ENCODE results near the gene SORCS3.

DNA sequence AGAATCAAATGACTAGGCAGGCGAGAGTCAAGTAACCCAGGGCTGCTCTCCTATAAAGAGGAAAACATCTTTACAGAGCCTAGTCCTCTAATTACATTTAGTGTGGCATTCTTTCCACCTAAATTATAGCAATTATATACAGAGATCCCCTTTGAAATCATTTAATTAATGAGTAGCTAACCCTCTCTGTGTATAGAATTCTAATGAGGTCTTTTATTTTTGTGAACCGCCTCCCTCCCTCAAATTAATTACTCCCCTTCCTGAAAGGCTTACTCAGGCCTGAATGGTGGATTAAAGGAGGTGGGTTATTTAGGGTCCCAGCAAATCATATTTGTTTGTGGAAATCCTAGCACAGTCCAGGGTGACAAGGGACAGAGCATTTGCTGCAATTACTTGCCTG is 551.8 kb downstream of the SORCS3 start:
- TF ChIP-seq, protein P1, sequence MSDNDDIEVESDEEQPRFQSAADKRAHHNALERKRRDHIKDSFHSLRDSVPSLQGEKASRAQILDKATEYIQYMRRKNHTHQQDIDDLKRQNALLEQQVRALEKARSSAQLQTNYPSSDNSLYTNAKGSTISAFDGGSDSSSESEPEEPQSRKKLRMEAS (CRISPR knock-in tag; IDR thresholded peaks at IDR 0.05), result no peak
- TF ChIP-seq, protein P2, sequence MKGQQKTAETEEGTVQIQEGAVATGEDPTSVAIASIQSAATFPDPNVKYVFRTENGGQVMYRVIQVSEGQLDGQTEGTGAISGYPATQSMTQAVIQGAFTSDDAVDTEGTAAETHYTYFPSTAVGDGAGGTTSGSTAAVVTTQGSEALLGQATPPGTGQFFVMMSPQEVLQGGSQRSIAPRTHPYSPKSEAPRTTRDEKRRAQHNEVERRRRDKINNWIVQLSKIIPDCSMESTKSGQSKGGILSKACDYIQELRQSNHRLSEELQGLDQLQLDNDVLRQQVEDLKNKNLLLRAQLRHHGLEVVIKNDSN (CRISPR knock-in tag; IDR thresholded peaks at IDR 0.05), result no peak
- TF ChIP-seq, protein P3, sequence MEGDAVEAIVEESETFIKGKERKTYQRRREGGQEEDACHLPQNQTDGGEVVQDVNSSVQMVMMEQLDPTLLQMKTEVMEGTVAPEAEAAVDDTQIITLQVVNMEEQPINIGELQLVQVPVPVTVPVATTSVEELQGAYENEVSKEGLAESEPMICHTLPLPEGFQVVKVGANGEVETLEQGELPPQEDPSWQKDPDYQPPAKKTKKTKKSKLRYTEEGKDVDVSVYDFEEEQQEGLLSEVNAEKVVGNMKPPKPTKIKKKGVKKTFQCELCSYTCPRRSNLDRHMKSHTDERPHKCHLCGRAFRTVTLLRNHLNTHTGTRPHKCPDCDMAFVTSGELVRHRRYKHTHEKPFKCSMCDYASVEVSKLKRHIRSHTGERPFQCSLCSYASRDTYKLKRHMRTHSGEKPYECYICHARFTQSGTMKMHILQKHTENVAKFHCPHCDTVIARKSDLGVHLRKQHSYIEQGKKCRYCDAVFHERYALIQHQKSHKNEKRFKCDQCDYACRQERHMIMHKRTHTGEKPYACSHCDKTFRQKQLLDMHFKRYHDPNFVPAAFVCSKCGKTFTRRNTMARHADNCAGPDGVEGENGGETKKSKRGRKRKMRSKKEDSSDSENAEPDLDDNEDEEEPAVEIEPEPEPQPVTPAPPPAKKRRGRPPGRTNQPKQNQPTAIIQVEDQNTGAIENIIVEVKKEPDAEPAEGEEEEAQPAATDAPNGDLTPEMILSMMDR (IDR thresholded peaks at IDR 0.05), result no peak
- no peak for TF ChIP-seq NFYB (CRISPR knock-in tag; conservative IDR thresholded peaks at IDR 0.05; ENCODE audit: low read depth)
- TF ChIP-seq, protein P4, sequence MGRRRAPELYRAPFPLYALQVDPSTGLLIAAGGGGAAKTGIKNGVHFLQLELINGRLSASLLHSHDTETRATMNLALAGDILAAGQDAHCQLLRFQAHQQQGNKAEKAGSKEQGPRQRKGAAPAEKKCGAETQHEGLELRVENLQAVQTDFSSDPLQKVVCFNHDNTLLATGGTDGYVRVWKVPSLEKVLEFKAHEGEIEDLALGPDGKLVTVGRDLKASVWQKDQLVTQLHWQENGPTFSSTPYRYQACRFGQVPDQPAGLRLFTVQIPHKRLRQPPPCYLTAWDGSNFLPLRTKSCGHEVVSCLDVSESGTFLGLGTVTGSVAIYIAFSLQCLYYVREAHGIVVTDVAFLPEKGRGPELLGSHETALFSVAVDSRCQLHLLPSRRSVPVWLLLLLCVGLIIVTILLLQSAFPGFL (CRISPR knock-in tag; IDR thresholded peaks at IDR 0.05; ENCODE audit: borderline replicate concordance), result no peak

Measured in WTC11 (cell line).